ENCODE results near the gene CCDC192.

DNA sequence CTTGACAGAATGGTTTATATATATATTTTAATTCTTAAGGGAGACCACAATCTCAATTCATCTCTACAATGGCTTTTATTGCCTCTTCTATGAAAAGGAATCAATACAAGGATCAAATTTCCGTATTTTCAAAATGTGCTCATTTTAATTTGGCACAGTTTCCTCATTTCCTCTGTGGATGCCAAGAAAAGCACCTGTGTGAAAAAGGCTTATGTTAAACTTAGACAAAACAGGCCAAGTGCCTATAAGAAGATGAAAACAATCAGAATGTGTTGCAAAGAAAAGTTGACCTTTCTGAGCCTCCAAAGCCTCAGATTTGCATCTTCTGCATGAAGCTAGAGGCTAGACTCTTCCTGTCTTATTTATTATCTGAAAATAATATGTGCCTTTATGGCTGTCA is 206.6 kb downstream of the CCDC192 start:
- TF ChIP-seq, protein P1, sequence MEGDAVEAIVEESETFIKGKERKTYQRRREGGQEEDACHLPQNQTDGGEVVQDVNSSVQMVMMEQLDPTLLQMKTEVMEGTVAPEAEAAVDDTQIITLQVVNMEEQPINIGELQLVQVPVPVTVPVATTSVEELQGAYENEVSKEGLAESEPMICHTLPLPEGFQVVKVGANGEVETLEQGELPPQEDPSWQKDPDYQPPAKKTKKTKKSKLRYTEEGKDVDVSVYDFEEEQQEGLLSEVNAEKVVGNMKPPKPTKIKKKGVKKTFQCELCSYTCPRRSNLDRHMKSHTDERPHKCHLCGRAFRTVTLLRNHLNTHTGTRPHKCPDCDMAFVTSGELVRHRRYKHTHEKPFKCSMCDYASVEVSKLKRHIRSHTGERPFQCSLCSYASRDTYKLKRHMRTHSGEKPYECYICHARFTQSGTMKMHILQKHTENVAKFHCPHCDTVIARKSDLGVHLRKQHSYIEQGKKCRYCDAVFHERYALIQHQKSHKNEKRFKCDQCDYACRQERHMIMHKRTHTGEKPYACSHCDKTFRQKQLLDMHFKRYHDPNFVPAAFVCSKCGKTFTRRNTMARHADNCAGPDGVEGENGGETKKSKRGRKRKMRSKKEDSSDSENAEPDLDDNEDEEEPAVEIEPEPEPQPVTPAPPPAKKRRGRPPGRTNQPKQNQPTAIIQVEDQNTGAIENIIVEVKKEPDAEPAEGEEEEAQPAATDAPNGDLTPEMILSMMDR (IDR thresholded peaks at IDR 0.05): no peak
- TF ChIP-seq EP300 (IDR thresholded peaks at IDR 0.05): no peak
- TF ChIP-seq POLR2A (IDR thresholded peaks at IDR 0.05): no peak

Measured in ovary (tissue), 3 donors.